GM23338 (cell line): ENCODE results near the gene BRSK2. TPM values are rescaled to one million over a fixed set of nuclear protein-coding genes. Genes with fewer than 3 reads are reported as not detected.

ENCODE experiments used
- ATAC-seq: fragments of 200-7000 bp; cut with Tn5 transposase; 3 replicates; pipeline ENCODE4 v1.9.1; 2020
- DNase-seq: peaks from one replicate; pipeline ENCODE4 v3.0.0-alpha.2; 2015; ENCODE audit warnings: low spot score
- H2AFZ ChIP-seq: fragments of 200-600 bp; sonication (generic); 2 replicates; pipeline ENCODE4 v1.8.0; 2016; ENCODE audit warnings: antibody characterized with exemption, mild to moderate bottlenecking, moderate library complexity
- H3F3A ChIP-seq: fragments of 200-600 bp; sonication (generic); replicated peaks from 2 replicates; pipeline ENCODE4 v1.8.0; 2017; ENCODE audit warnings: antibody characterized with exemption, mixed run types, low read depth
- H3K27ac ChIP-seq: fragments of 200-600 bp; sonication (generic); 2 replicates; pipeline ENCODE4 v1.6.1; 2016; ENCODE audit warnings: low read depth
- H3K27me3 ChIP-seq: fragments of 200-600 bp; sonication (generic); 2 replicates; pipeline ENCODE4 v1.8.0; 2016; ENCODE audit warnings: mild to moderate bottlenecking, mixed run types, moderate library complexity; ENCODE audit not compliant: insufficient read depth
- H3K36me3 ChIP-seq: fragments of 200-600 bp; sonication (generic); 2 replicates; pipeline ENCODE4 v1.8.0; 2016; ENCODE audit warnings: mild to moderate bottlenecking; ENCODE audit not compliant: insufficient read depth
- H3K4me1 ChIP-seq: fragments of 200-600 bp; sonication (generic); 2 replicates; pipeline ENCODE4 v1.8.0; 2016; ENCODE audit warnings: mild to moderate bottlenecking, moderate library complexity; ENCODE audit not compliant: insufficient read depth
- H3K4me2 ChIP-seq: fragments of 200-600 bp; sonication (generic); 2 replicates; pipeline ENCODE4 v1.7.1; 2017; ENCODE audit warnings: mixed run types
- H3K4me3 ChIP-seq: fragments of 200-600 bp; sonication (generic); 2 replicates; pipeline ENCODE4 v1.6.1; 2016; ENCODE audit warnings: mixed run types
- H3K79me2 ChIP-seq: fragments of 200-600 bp; sonication (generic); replicated peaks from 2 replicates; pipeline ENCODE4 v1.8.0; 2017; ENCODE audit warnings: mild to moderate bottlenecking; ENCODE audit not compliant: insufficient read depth
- H3K9me2 ChIP-seq: fragments of 200-600 bp; sonication (generic); 2 replicates; pipeline ENCODE4 v1.8.0; 2017; ENCODE audit not compliant: insufficient read depth
- H4K20me1 ChIP-seq: fragments of 200-600 bp; sonication (generic); replicated peaks from 2 replicates; pipeline ENCODE4 v1.8.0; 2017; ENCODE audit warnings: mild to moderate bottlenecking; ENCODE audit not compliant: insufficient read depth
- H3K27ac Mint-ChIP-seq: 2 replicates; pipeline ENCODE4 v1.8.0; 2020; ENCODE audit warnings: inconsistent platforms, mild to moderate bottlenecking, moderate library complexity, mixed read lengths
- H3K27me3 Mint-ChIP-seq: 3 replicates; pipeline ENCODE4 v1.8.0; 2022; ENCODE audit warnings: low read depth, mild to moderate bottlenecking, moderate library complexity, mixed read lengths, inconsistent platforms; ENCODE audit not compliant: insufficient read depth, poor library complexity
- H3K36me3 Mint-ChIP-seq: 3 replicates; pipeline ENCODE4 v1.8.0; 2021; ENCODE audit warnings: low read depth, mild to moderate bottlenecking, inconsistent platforms, moderate library complexity, mixed read lengths
- H3K4me1 Mint-ChIP-seq: 3 replicates; pipeline ENCODE4 v1.8.0; 2020; ENCODE audit warnings: mild to moderate bottlenecking, inconsistent platforms, mixed read lengths
- H3K4me3 Mint-ChIP-seq: 3 replicates; pipeline ENCODE4 v1.8.0; 2021; ENCODE audit warnings: moderate library complexity, mild to moderate bottlenecking, inconsistent platforms, mixed read lengths
- H3K9me3 Mint-ChIP-seq: 3 replicates; pipeline ENCODE4 v1.8.0; 2020; ENCODE audit warnings: moderate library complexity, mild to moderate bottlenecking, inconsistent platforms, mixed read lengths
- CREB1 ChIP-seq: fragments of 250-450 bp; sonication (Bioruptor Pico); IDR thresholded peaks from 2 replicates; pipeline ENCODE4 v1.5.0; 2020; ENCODE audit warnings: low read depth, mild to moderate bottlenecking, moderate library complexity
- CTCF ChIP-seq, 2 experiments: fragments of 200-600 bp in 1 of 2; sonication (generic) in 1 of 2; conservative IDR thresholded peaks; 2 replicates each; pipeline versions ENCODE4 v1.5.1 to v1.6.1; 2016 to 2017; ENCODE audit warnings: antibody characterized with exemption in 2 of 2, low read depth in 2 of 2, mild to moderate bottlenecking in 2 of 2, moderate library complexity in 1 of 2
- ETS1 ChIP-seq: IDR thresholded peaks from 2 replicates; pipeline ENCODE4 v1.6.1; 2016; ENCODE audit warnings: antibody characterized with exemption
- EZH2 ChIP-seq: fragments of 200-600 bp; sonication (generic); IDR thresholded peaks from one replicate; pipeline ENCODE4 v1.8.0; 2017; ENCODE audit warnings: antibody characterized with exemption, mild to moderate bottlenecking, low read depth; ENCODE audit not compliant: unreplicated experiment
- EZH2phosphoT487 ChIP-seq: fragments of 200-600 bp; sonication (generic); IDR thresholded peaks from one replicate; pipeline ENCODE4 v1.8.1; 2018; ENCODE audit warnings: antibody characterized with exemption; ENCODE audit not compliant: unreplicated experiment
- JUNB ChIP-seq: IDR thresholded peaks from one replicate; pipeline ENCODE4 v1.6.1; 2016; ENCODE audit warnings: antibody characterized with exemption; ENCODE audit not compliant: unreplicated experiment
- NANOG ChIP-seq: IDR thresholded peaks from 2 replicates; pipeline ENCODE4 v1.6.1; 2016; ENCODE audit warnings: antibody characterized with exemption, borderline replicate concordance
- POLR2AphosphoS5 ChIP-seq: IDR thresholded peaks from 2 replicates; pipeline ENCODE4 v1.6.1; 2016; ENCODE audit warnings: antibody characterized with exemption, low read depth
- STAT1 ChIP-seq: IDR thresholded peaks from one replicate; pipeline ENCODE4 v1.6.1; 2016; ENCODE audit warnings: antibody characterized with exemption; ENCODE audit not compliant: unreplicated experiment
- ZNF114 ChIP-seq: fragments of 250-450 bp; sonication (Bioruptor Pico); IDR thresholded peaks from 2 replicates; pipeline ENCODE4 v1.5.0; 2020; ENCODE audit warnings: mild to moderate bottlenecking, moderate library complexity
- ZNF331 ChIP-seq: fragments of 250-450 bp; sonication (Bioruptor Pico); IDR thresholded peaks from 2 replicates; pipeline ENCODE4 v1.5.0; 2020; ENCODE audit warnings: low read depth, mild to moderate bottlenecking, moderate library complexity
- ZNF462 ChIP-seq: fragments of 250-450 bp; sonication (Bioruptor Pico); IDR thresholded peaks from 2 replicates; pipeline ENCODE4 v1.5.0; 2020; ENCODE audit warnings: mild to moderate bottlenecking, moderate library complexity
- polyA plus RNA-seq: library from polyadenylated mRNA; unstranded; fragments of >200 nt; fragmentation: Nextera tagmentation; extraction: Ambion mirVana; gene quantifications from 2 replicates; pipeline ENCODE4 v1.2.1, GENCODE V29; 2016
- total RNA-seq: library from RNA; depleted of rRNA; stranded (reverse); fragments of >200 nt; shearing (Covaris generic); gene quantifications from 2 replicates; pipeline ENCODE4 v1.2.3, GENCODE V29; 2014

Gene BRSK2
- total and polyA plus RNA-seq, 2 experiments from 2014 or later: 7.2 to 20.3 TPM

GRCh38 chr11:1392111-1392510 lies 2.4 kb downstream of the BRSK2 start:
- H3K27ac ChIP-seq: no peak overlapping the region
- DNase-seq (no peak), ATAC-seq (no peak)
- H3K27ac Mint-ChIP-seq: no peak overlapping the region
- H2AFZ ChIP-seq: no peak overlapping the region
- no peaks in the 10 kb centered on the region; the same call in none of the 2 replicates for H4K20me1 ChIP-seq
- no peak overlapping the region for H3K4me2 ChIP-seq
- peak overlapping the region; percentile 83; the same call in 1 of the 3 replicates for H3K4me3 Mint-ChIP-seq
- no peaks in the 10 kb centered on the region for H3F3A ChIP-seq
- H3K36me3 ChIP-seq: no peaks in the 10 kb centered on the region
- 0 out of 2 replicates have a peak, but pooled peaks cover 4% of the 10 kb centered on the region for H3K27me3 ChIP-seq
- TF ChIP-seq NANOG (no peak), EZH2phosphoT487 (no peak), POLR2AphosphoS5 (no peak), ZNF462 (no peak), JUNB (no peak), STAT1 (no peak), ETS1 (no peak), CTCF (conservative IDR thresholded peaks at IDR 0.05; ENCODE audit: low read depth in 2 of 2) (no peak), ZNF114 (no peak), EZH2 (no peak), CREB1 (no peak), ZNF331 (no peak)
- no peaks in the 10 kb centered on the region for H3K9me2 ChIP-seq
- peaks cover 23% of the 10 kb centered on the region for H3K27me3 Mint-ChIP-seq
- peaks cover 3% of the 10 kb centered on the region; the same call in 1 of the 2 replicates for H3K4me1 ChIP-seq
- peaks cover 8% of the 10 kb centered on the region; the same call in 1 of the 3 replicates for H3K36me3 Mint-ChIP-seq
- H3K4me1 Mint-ChIP-seq: peaks cover 18% of the 10 kb centered on the region
- H3K9me3 Mint-ChIP-seq: peaks cover 4% of the 10 kb centered on the region; the same call in 1 of the 3 replicates
- no peak overlapping the region for H3K4me3 ChIP-seq
- H3K79me2 ChIP-seq: peaks cover 47% of the 10 kb centered on the region
